ENCODE results near the gene COX19. TPM values are rescaled to one million over a fixed set of nuclear protein-coding genes. Genes with fewer than 3 reads are reported as not detected.
A peak's percentile ranks its signal among the peaks of the same experiment; 100 is the strongest.
"Not testable (repeated sequence)": the region's sequence is repeated elsewhere in the genome, so short reads cannot be mapped to it uniquely, and the experiment has no call there.

Gene COX19
- total RNA-seq, 1 donor from 2014 or later, result 13.7 TPM

- no peak for DNase-seq
Measured at GRCh38 chr7:1010226-1010625, 34.9 kb upstream of the COX19 start.

GRCh38 chr7:1009747-1010146 lies 34.4 kb upstream of the COX19 start:
- no peak for DNase-seq

- DNase-seq, result no peak
Measured at GRCh38 chr7:1008733-1009363, 33.5 kb upstream of the COX19 start.

- no peak for DNase-seq
Measured at GRCh38 chr7:1007901-1008300, 32.6 kb upstream of the COX19 start.

- no peak for DNase-seq
Measured at GRCh38 chr7:1005303-1005702, 30.0 kb upstream of the COX19 start.

GRCh38 chr7:1004018-1004852 lies 28.9 kb upstream of the COX19 start:
- no peak for DNase-seq

GRCh38 chr7:1002445-1002844 lies 27.1 kb upstream of the COX19 start:
- not testable (repeated sequence) for DNase-seq

GRCh38 chr7:1002026-1002425 lies 26.7 kb upstream of the COX19 start:
- not testable (repeated sequence) for DNase-seq

GRCh38 chr7:1001069-1001770 lies 25.9 kb upstream of the COX19 start:
- peak; percentile 28 for DNase-seq

GRCh38 chr7:999941-1000935 lies 24.9 kb upstream of the COX19 start:
- no peak for DNase-seq

GRCh38 chr7:999149-999879 lies 24.0 kb upstream of the COX19 start:
- DNase-seq, result no peak

GRCh38 chr7:997404-998395 lies 22.4 kb upstream of the COX19 start:
- DNase-seq, result peak; percentile 55

GRCh38 chr7:996079-996872 lies 20.9 kb upstream of the COX19 start:
- no peak for DNase-seq

GRCh38 chr7:995571-995970 lies 20.2 kb upstream of the COX19 start:
- DNase-seq, result no peak

GRCh38 chr7:994592-995308 lies 19.4 kb upstream of the COX19 start:
- DNase-seq, result no peak

GRCh38 chr7:992709-993607 lies 17.6 kb upstream of the COX19 start:
- DNase-seq, result peak; percentile 99
